Spinal cord (tissue), 10 donors: Measurements from ENCODE around the gene MINDY1. TPM values are rescaled to one million over a fixed set of nuclear protein-coding genes. Genes with fewer than 3 reads are reported as not detected.

Experiments used
- DNase-seq, 6 donors: peaks; one replicate each; pipeline versions ENCODE4 v3.0.0 to v3.0.0-alpha.2; 2013 to 2015; ENCODE audit warnings: low spot score in 6 of 6, low read depth in 4 of 6
- H3K27ac ChIP-seq: one replicate; pipeline ENCODE4 v1.5.1; 2013; ENCODE audit warnings: low read depth, low read length, control low read depth
- H3K27me3 ChIP-seq: one replicate; pipeline ENCODE4 v1.6.1; 2013; ENCODE audit warnings: low read length; ENCODE audit not compliant: control insufficient read depth, insufficient read depth
- H3K36me3 ChIP-seq: one replicate; pipeline ENCODE4 v1.6.1; 2013; ENCODE audit warnings: low read length; ENCODE audit not compliant: control insufficient read depth, insufficient read depth
- H3K4me1 ChIP-seq: one replicate; pipeline ENCODE4 v1.6.1; 2013; ENCODE audit warnings: low read length; ENCODE audit not compliant: control insufficient read depth, insufficient read depth
- H3K4me3 ChIP-seq: one replicate; pipeline ENCODE4 v1.5.1; 2013; ENCODE audit warnings: low read depth, low read length, control low read depth
- H3K9me3 ChIP-seq: one replicate; pipeline ENCODE4 v1.6.1; 2013; ENCODE audit warnings: low read length; ENCODE audit not compliant: control insufficient read depth, insufficient read depth
- WGBS: methylation state at CpG from one replicate; pipeline ENCODE4 v1.1.5; 2013; ENCODE audit warnings: missing lambda C conversion rate; ENCODE audit not compliant: insufficient coverage; 5-methylcytosine and 5-hydroxymethylcytosine counted together
- polyA plus RNA-seq, 2 donors: library from polyadenylated mRNA; unstranded; fragments of 120-200 nt; gene quantifications; one replicate each; pipeline ENCODE4 v1.2.1, GENCODE V29; 2013; ENCODE audit not compliant: insufficient read length in 2 of 2
- total RNA-seq, 2 donors: library from RNA; depleted of rRNA in 1 of 2; stranded (reverse); fragments of 120-200 nt in 1 of 2; fragments of >200 nt in 1 of 2; gene quantifications; one replicate each; pipeline versions ENCODE4 v1.2.3 to v1.2.4, GENCODE V29; 2013 to 2014
- donor health status: healthy.

Gene MINDY1
- total and polyA plus RNA-seq, 4 donors, result 21.9 to 48.1 (median 42.9) TPM

GRCh38 chr1:151013518-151013917 lies 6.8 kb upstream of the MINDY1 start:
- Histone ChIP-seq H3K27me3 (no peaks in the 10 kb centered on the region), H3K4me3 (no peak overlapping the region), H3K4me1 (peaks cover 28% of the 10 kb centered on the region), H3K27ac (peak overlapping the region; percentile 75), H3K9me3 (no peaks in the 10 kb centered on the region), H3K36me3 (peaks cover 7% of the 10 kb centered on the region)
- 47% methylated on average over 2 of the region's 2 CpGs for WGBS
- DNase-seq, result peak in 2 of 6 donors; percentile 16 to 41

- Histone ChIP-seq H3K4me1 (peaks cover 30% of the 10 kb centered on the region), H3K36me3 (peaks cover 7% of the 10 kb centered on the region), H3K9me3 (no peaks in the 10 kb centered on the region), H3K27me3 (no peaks in the 10 kb centered on the region), H3K4me3 (no peak overlapping the region), H3K27ac (peak overlapping the region; percentile 75)
- DNase-seq, result no peak
- 90% methylated on average over 12 of the region's 14 CpGs for WGBS
These were observed 6.2 kb upstream of the MINDY1 start for GRCh38 chr1:151012684-151013471.

GRCh38 chr1:151011154-151011850 lies 4.6 kb upstream of the MINDY1 start:
- Histone ChIP-seq H3K4me3 (no peak overlapping the region), H3K27me3 (no peaks in the 10 kb centered on the region), H3K9me3 (no peaks in the 10 kb centered on the region), H3K36me3 (peaks cover 5% of the 10 kb centered on the region), H3K4me1 (peaks cover 44% of the 10 kb centered on the region), H3K27ac (no peak overlapping the region)
- WGBS, result 72% methylated on average over 2 of the region's 4 CpGs
- DNase-seq, result no peak

- 100% methylated on average over 2 of the region's 3 CpGs for WGBS
- no peak overlapping the region for H3K27ac ChIP-seq
These were observed 3.6 kb upstream of the MINDY1 start for GRCh38 chr1:151010346-151010726.

GRCh38 chr1:151009674-151010345 lies 3.1 kb upstream of the MINDY1 start:
- no peak for DNase-seq
- peaks cover 5% of the 10 kb centered on the region for H3K36me3 ChIP-seq
- H3K9me3 ChIP-seq, result no peaks in the 10 kb centered on the region
- no peak overlapping the region for H3K27ac ChIP-seq
- peaks cover 52% of the 10 kb centered on the region for H3K4me1 ChIP-seq
- 100% methylated on average over 1 of the region's 8 CpGs for WGBS
- no peaks in the 10 kb centered on the region for H3K27me3 ChIP-seq
- peak overlapping the region; percentile 97 for H3K4me3 ChIP-seq

More at GRCh38 chr1:151010346-151010726, 3.6 kb upstream of the MINDY1 start:
- Histone ChIP-seq H3K27me3 (no peaks in the 10 kb centered on the region), H3K9me3 (no peaks in the 10 kb centered on the region), H3K4me1 (peaks cover 47% of the 10 kb centered on the region), H3K36me3 (peaks cover 5% of the 10 kb centered on the region), H3K4me3 (no peak overlapping the region)
- no peak for DNase-seq

GRCh38 chr1:151009206-151009587 lies 2.5 kb upstream of the MINDY1 start:
- WGBS, result 18% methylated on average over 1 of the region's 3 CpGs
- Histone ChIP-seq H3K4me1 (peaks cover 56% of the 10 kb centered on the region), H3K36me3 (peaks cover 5% of the 10 kb centered on the region), H3K27ac (peak overlapping the region; percentile 97), H3K27me3 (no peaks in the 10 kb centered on the region), H3K4me3 (peak overlapping the region; percentile 97), H3K9me3 (no peaks in the 10 kb centered on the region)
- no peak for DNase-seq

- H3K4me1 ChIP-seq, result peaks cover 59% of the 10 kb centered on the region
- H3K27ac ChIP-seq, result peak within 1 kb of the TSS; percentile 97
These were observed 1.8 kb upstream of the MINDY1 start, which contains the start of gene PRUNE1 for GRCh38 chr1:151008244-151009205. Gene PRUNE1, plus strand, starts transcription at chr1:151008449. Its CDS starts 184 bp downstream, at chr1:151008633.

GRCh38 chr1:151007853-151008243 lies 1.1 kb upstream of the MINDY1 start:
- H3K4me3 ChIP-seq, result peak overlapping the region; percentile 97
- 0% methylated on average over 1 of the region's 4 CpGs for WGBS
- H3K36me3 ChIP-seq, result peaks cover 2% of the 10 kb centered on the region
- H3K9me3 ChIP-seq, result no peaks in the 10 kb centered on the region
- no peaks in the 10 kb centered on the region for H3K27me3 ChIP-seq
- no peak for DNase-seq
- H3K27ac ChIP-seq, result peak overlapping the region; percentile 97
- H3K4me1 ChIP-seq, result peaks cover 59% of the 10 kb centered on the region

More at GRCh38 chr1:151008244-151009205, 1.8 kb upstream of the MINDY1 start, which contains the start of gene PRUNE1:
- Histone ChIP-seq H3K9me3 (no peaks in the 10 kb centered on the region), H3K4me3 (peak within 1 kb of the TSS; percentile 97), H3K27me3 (no peaks in the 10 kb centered on the region), H3K36me3 (peaks cover 5% of the 10 kb centered on the region)
- peak; percentile 92 to 99 (median 94) for DNase-seq
- WGBS, result under 1% methylated on average over 57 of the region's 69 CpGs
